Measurements from ENCODE around the gene TREM1.
"Not testable (repeated sequence)": the region's sequence is repeated elsewhere in the genome, so short reads cannot be mapped to it uniquely, and the experiment has no call there.

Gene TREM1

DNA sequence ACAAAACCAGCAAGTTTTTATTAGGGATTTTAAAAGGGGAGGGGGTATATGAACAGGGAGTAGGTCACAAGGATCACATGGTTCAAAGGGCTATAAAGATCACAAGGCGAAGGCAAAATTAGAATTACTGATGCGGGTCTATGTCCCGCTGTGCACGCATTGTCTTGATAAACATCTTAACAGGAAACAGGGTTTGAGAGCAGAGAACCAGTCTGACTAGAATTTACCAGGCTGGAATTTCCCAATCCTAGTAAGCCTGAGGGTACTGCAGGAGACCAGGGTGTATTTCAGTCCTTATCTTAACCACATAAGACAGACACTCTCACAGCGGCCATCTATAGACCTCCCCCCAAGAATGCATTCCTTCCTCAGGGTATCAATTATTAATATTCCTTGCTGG is 10.8 kb upstream of the TREM1 start:
- not testable (repeated sequence) for DNase-seq

DNA sequence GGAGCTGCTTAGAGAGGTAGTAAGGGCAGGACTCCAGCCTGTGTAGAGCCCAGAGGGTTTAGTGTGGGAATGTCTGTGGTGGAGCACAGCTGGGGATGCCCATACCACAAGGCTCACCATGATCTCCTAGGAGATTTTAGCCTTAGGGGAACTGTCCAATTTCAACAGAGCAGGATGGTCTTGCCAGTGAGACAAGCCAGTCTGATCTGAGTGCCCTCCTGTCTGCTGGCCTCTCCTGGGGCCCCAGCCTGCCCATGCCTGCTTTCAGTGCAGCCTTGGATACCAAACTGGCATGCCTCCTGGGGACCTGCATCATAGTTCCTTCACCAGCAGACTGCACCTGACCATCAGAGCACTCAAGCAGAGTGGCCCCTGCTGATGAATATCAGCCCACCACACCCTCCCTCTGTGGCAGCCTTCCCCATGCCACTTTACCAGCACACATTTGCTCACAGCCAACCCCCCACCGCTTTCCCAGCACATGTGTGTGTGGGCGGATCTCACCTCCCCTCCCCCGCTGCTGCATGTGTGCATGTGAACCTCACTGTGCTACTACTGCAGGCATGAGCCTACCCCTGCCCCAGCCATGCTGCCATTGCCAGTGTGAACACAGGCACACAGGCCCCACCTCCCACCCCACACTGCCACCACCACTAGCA is 7.9 kb upstream of the TREM1 start:
- no peak for DNase-seq

DNA sequence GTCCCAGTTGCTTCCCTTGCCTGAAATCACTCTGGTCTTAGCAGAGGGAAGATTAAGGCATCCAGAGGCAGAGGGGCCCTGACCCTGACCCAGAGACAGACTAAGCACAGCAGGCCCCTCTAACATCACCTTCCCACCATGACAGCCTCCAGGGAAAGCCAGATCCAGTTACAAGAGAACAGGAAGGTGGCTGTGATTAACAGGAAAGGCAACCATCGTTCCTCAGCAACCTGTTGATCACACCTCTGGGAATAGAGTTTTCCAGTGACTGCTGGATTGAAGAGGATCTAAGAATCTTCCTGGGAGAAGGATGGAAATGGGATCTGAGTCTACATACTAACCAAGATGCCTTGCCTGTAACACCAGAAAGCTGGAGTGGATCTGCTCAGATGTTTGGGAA is 5.2 kb upstream of the TREM1 start:
- no peak for DNase-seq

DNA sequence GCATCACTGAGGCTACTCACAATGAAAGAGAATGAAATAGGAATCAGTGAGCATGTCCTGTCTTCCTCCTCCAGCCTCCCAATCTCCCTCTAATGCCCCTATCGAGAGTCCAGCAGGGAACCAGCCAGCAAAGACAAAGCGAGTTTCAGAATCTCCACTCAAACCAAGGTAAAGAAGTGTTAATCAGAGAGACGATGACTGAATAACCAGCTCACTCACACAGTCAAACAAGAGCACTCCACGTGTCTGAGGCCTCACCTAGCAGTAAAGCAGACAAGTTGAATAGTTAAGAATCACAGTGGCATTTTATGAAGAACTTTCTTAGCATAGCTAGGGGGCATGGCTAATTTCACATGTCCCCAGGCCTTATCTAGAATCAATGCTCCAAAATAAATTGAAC is 3.3 kb upstream of the TREM1 start:
- DNase-seq = no peak

DNA sequence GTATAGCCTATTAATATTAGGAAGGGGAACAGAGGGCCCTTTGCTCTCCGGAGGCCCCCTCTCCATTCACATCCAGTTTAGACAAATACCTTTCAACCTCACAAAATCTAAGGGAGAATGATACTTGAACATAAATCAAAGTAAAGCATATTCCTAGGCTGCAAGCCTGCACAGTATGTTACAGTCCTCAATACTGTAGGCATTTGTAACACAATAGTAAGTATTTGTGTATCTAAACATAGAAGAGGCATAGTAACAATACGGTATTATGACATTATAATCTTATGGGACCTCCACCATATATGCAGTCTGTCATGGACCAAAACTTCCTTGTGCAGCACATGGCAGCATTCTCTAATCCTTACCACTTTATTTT is 2.3 kb upstream of the TREM1 start:
- DNase-seq = no peak

DNA sequence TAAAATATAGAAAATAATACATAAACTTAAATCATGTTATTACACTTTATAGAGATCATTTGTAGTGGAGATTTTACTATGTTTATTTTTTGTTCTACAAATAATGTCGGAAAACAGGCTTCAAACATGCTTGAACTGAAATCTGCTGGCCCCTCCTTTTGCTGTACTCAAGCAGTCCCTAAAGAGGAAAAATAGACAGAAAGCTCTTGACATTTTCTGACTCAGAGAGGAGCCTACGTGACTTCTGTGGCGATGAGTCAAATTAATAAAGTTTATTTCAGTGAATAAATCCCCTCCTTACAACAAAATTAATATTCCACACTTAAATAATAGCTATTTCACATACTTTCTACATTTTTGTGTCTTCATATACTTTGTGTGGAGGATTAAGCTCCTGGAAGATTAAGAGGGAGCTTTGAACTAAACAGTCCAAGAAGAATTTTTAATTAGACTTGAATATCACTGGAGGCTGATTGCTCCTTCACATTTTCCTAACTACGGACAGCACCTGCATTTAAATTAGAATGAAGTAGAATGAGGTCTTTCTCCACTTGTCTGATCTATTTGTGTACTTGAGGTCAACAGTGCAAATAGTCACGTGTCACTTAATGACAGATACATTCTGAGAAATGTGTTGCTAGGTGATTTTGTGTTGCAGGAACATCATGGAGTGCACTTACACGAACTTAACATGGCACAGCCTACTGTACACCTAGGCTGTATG is 1.7 kb upstream of the TREM1 start:
- no peak for DNase-seq

DNA sequence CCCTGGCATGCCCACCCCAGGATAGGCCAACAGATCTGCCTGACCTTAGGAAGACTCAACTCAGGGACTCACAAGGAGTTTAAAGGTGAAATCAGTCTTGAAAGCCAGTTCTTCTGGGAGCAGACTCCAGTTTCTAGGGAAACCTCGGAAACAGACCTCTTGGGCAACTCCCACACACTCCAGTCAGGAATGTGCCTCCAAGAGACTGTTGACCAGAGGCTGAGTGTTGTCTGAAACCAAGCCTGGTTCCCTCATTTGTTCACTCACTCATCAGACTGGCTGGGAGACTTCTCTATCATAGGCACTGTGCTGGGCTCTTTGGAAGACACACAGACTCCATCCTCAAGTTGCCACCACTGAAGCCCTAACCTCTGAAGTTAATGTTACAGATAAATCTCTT is 1.8 kb downstream of the TREM1 start:
- peak; percentile 15 for DNase-seq

DNA sequence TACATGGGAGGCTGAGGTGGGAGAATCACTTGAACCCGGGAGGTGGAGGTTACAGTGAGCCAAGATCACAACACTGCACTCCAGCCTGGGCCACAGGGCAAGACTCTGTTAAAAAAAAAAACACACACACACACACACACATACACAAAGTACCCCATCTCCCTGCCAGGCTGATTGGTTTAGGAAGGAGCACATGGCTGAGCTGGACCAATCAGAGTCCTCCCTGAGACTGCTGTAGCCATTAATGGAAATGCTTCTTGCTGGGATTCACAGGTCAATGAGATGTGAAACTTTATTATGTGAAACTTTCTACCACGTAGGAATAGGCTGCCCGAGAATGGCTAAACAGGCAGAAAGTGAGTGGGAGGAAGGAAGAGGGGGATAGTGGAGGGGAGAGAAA is 2.9 kb downstream of the TREM1 start:
- no peak for DNase-seq

DNA sequence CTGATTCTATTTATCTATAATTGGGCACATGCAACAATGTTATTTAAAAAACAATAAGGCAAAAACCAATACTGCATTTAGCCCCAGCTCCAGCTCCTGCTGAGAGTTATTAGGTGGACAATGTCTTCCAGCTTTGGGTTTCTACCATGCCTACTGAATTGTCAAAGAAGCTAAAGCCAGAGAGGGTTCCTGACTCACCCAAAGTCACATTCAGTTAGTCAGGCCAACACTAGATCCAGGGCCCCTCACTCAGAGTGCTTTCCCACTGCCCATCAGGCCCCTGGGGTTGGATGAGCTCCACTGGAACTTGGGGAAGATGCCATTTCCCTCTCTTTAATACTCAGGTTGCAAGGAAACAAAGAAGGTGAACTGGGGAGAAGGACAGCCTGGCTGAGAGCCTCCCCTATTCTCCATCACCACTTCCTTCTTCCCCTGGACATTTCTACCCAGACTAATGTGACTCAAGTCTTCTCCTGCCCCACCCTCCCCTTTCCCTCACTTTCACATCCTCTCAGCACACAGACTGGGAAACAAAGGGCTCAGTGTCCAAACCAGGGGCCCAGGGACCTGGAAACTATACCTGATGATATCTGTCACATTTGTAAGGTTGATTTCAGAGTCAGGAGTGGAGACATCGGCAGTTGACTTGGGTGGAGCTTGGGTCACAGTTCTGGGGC is 6.0 kb downstream of the TREM1 start:
- DNase-seq = no peak

DNA sequence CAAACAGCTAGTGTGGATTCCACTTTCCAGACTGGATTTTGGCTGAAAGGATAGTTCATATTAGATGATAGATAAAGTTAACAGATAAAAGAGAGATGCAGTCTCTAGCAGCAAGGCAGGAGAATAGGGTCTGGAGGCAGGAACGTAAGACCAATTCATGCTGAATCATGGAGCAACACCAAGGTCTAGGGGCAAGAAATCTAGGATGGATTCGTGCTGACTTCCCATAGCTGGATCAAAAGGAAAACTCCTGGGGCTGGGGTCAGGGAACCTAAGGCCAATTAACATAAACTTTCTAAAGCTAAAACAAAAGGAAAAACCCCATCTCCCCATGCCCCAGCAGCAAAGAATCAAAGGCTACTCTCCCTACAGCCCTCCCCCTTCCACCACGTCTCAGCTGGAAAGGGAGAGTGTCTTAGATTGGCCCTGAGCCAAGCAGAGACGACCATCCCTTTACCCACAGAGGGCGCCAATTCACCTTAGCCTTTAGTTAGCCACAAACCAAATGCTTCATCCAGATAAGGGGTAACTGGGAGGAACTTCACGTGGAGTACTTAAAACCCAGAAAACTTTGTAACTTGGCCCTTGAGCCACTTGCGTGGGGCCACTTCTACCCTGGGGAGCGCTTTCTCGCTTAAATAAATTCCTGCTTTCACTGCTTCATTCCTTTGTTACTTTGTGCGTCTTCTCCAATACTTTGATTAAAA is 7.6 kb downstream of the TREM1 start:
- peak; percentile 38 for DNase-seq

DNA sequence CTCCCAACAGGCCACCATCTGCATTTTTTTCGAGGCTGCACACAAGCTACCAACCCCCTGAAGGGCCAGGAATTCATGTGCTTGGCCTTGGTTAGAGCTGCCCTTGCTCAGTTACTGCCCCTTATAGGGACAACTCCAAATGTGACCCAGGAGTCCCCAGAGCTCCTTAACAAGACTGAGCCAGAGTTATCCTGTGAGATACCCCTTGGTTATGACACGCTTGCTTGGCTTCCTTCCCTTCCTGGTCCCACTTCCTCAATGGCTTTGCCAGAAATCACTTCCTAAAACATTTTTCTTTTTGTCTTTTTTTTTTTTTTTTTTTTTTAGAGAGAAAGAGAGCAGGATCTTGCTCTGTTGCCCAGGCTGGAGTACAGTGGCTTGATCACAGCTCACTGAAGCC is 8.9 kb downstream of the TREM1 start:
- DNase-seq = no peak

DNA sequence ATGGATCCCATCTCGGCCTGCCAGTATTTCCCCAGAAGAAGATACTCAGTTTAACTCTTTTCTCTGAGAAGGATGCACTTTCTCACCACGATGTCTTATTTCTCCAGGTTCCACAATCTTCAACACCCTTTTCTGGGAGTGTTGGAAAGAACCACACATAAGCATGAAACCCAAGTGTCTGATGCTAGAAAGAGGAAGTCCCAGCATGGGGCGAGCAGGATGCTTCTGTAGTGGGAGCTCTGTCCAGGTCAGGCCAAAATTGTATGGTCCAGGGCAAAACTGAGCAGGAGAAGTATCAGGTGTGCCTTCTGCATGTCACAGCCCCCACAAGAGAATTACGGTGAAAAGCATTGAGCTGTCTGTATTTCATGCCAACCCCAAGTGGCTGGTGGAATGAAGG is 11.0 kb downstream of the TREM1 start:
- no peak for DNase-seq

DNA sequence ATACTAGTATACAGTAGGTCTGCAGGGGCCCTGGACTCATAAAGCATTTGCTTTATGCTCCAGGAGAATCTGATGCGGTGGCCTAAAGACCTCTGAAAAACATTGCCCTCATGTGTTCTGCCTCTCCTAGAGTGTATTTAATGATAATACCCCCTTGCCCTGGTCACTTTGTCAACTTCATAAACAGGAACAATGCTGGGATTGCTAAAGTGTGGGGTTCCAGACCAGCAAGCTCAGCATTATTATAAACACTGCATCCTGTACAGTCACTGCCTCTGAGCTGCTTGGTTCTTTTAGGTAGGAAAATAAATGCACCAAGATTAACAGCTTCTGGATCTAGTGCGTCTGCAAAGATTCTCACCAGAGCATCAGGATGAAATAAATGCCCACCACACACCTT is 12.2 kb downstream of the TREM1 start:
- no peak for DNase-seq

DNA sequence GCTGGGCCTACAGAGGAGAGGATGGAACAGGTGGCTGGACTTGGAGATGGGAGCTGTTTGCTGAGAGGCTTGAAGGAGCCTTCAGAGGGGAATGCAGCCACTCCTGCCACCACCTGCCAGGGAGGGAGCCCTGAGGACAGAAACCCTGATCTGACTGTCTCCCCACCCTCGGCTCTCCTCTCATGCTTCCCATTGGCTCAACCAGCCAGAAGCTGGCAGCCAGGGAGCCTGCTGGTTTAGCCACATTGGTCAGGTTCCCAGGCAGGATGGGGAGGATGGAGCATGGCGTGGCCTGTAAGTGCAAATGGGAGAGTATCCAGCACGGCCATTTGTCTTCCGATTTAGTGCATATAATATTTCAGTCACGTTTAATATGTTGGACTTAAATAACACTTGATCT is 12.8 kb downstream of the TREM1 start:
- no peak for DNase-seq

DNA sequence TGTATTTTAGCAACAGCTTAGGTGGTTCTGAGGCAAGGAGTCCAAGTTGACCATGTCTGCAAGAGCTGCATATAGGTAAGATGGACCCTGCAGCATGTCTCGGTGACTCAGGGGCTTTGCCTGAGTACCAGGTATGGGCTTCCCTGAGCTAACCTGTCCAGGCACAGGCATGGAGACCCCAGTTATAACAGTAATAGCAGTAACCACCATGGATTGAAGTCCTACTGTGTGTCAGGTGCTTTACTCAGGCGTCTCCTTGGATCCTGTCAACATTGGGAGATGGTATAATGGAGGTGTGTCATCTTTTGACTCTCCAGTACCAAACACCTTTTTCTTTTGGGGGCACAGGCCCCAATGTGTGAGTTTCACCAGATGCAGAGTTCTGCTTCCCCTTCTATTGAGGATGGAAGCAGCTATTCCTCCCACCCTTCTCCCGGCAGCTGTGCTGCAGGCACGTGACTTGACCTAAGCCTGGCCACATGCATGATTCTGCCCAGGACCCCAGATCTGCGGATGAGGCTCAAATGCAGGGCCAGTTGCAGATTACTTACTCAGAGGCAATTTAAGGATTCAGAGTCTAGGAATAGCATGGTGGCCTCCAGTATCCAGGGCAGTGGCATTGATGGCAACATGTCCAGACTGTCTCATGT is 13.8 kb downstream of the TREM1 start:
- no peak for DNase-seq

DNA sequence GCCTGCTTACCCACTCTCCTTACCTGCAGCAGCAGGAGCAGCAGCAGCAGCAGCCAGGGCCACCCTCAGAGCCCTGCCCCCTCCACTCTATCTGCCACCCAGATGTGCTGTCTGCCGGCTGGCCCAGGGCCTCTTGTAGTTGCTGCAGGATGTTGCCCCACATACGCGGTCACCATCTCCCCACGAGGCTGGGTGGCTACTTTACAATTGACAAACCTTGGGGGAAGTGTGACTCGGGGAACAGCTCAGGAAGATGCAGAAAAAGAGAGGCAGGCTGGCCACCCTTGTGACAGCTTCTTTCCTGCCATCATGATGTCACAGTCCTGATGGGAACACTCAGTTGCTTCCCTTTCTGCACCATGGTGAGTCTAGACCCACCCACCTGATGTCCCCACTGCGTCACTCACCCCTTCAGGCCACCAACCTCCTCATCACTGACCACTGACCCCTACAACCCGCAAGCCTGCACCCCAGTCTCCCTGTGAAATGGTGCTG is 14.5 kb downstream of the TREM1 start:
- DNase-seq = no peak

DNA sequence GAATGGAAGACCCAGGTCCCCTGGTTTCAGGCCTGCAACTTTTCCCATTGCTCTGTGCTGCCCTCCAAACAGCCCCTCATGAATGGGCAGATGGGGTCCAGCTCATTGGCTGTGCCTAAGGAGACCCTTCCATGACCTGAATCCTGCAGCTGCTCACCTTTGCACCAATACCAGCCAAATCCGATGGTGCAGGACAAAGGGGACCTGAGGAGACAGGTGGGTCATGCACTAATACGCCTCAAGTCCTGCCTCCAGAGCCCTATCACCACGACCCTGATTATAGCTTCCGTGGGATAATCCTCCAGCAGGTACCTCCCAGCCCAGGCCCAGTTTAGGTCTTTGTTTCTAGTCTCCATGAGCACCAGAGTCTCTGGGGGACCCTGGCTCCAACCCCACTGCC is 16.8 kb downstream of the TREM1 start:
- no peak for DNase-seq

DNA sequence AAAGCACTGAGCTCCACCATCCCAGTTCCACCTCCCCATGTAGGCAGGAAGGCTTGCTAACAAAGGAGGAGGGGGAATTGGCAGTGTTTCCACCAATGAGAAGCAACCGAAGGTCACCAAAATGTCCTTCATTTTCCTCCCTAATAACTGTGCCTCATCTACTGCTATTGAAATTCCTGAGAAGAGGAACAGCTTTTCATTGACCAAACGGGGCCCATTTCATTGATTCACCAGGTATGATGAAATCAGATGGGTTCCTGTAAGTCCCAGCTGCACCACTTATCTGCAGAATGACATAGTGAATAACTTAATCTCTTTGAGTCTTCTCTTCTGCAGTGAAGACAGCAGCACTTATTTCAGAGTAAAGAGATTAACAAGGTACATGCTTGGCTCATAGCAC is 17.3 kb downstream of the TREM1 start:
- DNase-seq = no peak

DNA sequence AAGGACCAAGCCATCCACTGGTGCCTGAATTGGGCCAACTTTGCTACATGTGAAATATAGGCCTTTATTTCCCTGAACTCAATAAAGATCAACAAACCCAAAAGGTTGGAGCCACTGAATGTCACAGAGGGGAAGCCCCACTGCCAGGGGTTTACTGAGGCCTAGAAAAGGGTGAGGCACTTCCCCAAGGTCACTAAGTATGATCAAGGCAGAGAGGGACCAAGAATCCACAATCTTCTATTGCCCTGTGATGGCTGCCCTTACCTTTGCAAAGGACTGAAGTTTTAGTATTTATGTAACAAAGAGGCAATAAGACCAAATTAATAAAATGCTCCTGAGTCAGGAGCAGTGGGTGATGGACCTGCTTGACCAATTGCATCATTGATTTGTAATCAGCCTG is 18.0 kb downstream of the TREM1 start:
- DNase-seq = no peak

DNA sequence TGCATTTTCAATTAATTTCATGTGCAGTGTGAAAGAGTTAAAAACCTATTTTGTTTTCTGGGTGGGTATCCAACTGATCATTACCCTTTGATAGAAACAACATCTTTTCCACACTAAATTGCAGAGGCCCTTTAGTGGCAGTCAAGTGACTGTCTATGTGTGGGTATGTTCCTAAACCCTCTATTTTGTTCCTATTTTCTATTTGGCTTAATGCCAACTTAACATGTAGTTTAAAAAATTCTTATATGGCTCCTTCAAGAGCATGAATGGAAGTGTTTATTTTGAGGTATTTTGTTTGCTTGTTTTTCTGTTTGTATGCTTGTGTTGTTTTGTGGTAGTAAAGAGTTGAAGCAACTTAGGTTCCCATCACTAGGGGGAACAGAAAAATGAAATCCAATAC is 19.9 kb downstream of the TREM1 start:
- no peak for DNase-seq

DNA sequence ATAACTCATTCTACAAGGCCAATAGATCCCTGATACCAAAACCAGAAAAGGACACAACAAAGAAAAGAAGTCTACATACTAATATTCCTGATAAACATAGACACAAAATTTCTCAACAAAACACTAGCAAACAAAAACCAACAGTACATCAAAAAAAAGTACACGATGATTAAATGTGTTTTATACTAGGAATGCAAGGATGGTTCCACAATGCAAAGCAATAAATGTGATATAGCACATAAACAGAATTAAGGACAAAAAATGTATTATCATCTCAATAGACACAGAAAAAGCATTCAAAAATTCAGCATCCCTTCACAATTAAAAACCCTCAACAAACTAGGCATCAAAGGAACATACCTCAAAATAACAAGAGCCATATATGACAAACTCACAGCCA is 23.2 kb downstream of the TREM1 start:
- DNase-seq = no peak

DNA sequence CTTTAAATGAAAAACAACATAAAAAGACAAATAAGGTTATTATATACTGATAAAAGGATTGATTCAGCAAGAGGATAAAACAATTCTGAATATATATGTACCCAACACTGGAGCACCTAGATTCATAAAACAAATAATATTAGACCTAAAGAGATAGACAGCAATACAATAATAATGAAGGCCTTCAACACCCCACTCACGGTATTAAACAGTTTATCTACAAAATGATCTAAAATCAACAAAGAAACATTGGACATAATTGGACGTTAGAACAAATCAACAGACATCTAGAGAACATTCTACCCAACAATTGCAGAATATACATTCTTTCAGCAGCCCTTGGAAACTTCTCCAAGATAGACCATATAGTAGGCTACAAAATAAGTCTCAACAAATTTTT is 24.1 kb downstream of the TREM1 start:
- no peak for DNase-seq

DNA sequence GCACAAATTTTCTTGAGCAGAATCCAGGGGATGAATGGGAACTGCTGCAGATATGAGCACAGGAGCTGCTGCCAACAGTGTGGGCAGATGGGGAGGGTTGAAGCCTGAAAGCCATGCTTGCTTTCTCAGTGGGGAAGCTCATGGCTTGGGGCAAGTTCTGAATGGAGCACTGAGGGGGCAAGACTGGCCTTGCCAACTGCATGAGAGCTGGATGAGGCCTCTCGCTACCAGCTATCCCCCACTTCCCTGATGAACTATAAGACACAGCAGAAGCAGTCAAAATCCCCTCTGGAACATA is 28.3 kb downstream of the TREM1 start:
- DNase-seq = no peak

Data from right kidney (tissue), 1 donor.